ENCODE data around the gene RMDN2.

RMDN2 gene

DNA sequence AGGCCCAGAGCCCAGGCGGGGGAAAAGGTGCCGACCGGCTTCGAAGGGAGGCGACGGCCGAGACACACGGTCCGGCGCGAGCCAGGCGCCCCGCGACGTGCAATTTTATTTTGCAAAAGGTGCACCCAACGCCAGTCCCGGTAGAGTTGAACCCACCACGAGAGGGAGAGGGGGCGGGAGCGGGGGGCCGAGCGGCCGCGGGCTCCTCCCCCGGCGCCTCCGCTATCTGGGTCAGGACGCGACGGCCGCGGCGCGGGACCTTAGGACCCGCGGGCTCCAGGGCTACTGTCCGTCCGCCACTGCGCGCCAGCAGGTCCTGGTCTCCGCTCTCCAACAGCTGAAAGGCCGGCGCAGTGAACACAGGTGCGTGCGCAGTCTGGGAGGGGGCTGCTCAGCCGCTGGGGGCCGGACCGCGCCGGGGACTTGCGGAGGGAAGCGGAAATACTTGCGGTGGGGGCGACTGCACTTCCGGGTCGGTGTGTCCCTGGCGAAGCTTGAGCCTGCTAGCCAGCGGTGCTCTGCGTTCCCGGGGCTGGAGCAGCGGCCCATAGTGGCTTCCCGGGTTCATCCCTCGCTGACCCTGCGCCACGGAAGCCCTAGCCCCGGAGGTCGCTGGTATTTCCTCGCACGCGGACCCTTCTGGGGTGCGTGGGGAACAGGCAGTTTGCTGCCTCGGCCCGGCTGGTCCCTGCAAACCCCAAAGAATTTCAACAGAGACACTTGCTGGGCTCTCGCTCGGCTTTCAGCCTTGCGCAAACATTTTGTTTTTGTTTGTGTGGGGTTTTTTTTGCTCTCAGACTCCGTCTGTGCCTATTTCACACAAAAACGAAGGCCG, at the start of gene RMDN2:
TSS of gene RMDN2 (plus strand) at position 225 of the 835 bp plus-strand sequence. CDS start 3,991 bp downstream, outside the sequence.
- DNase-seq (ENCODE audit: low read depth): peak; percentile 67

GRCh38 chr2:37875403-37875906, 49.6 kb upstream of the RMDN2 start:
- no peak for DNase-seq (ENCODE audit: low read depth)

GRCh38 chr2:37876227-37876626, 48.9 kb upstream of the RMDN2 start:
- DNase-seq (ENCODE audit: low read depth): no peak

DNA sequence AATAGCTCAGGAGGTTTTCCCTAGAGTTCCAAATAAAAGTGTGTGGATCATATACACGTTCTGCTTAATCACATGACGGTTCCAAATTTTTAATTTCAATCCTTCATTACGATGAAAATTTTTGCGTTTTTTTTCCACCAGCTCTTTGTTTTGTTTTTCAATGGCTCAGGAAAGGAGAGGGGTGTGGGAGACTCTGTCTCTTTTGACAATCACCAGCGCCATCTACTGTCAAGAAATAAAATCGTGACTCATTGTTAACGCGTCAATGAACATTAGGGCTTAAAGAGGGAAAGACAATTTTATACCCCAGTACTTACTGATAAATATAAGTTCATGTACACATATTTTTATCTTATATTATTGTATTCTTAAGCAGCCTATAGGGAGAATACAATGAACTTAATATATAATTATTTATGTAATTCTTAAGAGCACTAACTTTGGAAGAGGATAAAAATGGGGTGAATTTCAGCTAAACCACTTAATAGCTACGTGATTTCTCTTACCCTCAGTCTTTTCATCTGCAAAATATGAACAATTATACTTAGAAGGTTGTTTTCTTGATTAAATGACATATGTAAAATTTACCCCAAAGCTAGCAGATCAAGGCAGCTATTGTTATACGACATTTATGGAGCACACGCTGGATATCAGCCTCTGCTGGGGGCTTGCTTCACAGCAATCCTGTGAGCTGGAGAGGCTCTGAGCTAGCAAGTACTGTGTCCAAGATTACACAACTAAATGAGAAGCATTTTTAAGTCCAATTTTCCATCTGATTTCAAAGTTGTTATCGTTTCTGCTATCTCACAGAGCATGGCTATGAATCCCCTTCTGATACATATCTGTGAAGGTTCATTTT, 47.4 kb upstream of the RMDN2 start:
- no peak for DNase-seq (ENCODE audit: low read depth)

DNA sequence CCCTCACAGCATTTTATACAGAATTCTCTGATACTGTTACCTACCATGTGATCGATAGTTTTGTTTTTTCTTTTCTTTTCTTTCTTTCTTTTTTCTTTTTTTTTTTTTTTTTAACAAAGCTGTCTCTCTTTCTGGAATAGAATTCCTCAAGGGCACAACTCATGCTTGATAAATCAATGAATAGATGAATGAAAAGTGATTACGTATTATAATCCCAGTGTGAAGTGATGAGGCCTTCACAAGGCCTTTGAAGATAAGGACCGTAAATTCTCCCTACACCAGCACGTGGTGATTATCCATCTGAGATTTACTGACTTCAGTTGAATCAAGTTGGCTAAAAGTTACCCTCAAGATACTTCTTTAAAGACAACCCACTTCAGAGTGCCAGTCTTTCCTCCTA, 46.6 kb upstream of the RMDN2 start:
- DNase-seq (ENCODE audit: low read depth): no peak

GRCh38 chr2:37880551-37880950, 44.5 kb upstream of the RMDN2 start:
- no peak for DNase-seq (ENCODE audit: low read depth)

GRCh38 chr2:37881397-37881796, 43.7 kb upstream of the RMDN2 start:
- no peak for DNase-seq (ENCODE audit: low read depth)

- no peak for DNase-seq (ENCODE audit: low read depth)
Measured at GRCh38 chr2:37882036-37882435, 43.1 kb upstream of the RMDN2 start.

- no peak for DNase-seq (ENCODE audit: low read depth)
Measured at GRCh38 chr2:37883518-37883917, 41.6 kb upstream of the RMDN2 start.

DNA sequence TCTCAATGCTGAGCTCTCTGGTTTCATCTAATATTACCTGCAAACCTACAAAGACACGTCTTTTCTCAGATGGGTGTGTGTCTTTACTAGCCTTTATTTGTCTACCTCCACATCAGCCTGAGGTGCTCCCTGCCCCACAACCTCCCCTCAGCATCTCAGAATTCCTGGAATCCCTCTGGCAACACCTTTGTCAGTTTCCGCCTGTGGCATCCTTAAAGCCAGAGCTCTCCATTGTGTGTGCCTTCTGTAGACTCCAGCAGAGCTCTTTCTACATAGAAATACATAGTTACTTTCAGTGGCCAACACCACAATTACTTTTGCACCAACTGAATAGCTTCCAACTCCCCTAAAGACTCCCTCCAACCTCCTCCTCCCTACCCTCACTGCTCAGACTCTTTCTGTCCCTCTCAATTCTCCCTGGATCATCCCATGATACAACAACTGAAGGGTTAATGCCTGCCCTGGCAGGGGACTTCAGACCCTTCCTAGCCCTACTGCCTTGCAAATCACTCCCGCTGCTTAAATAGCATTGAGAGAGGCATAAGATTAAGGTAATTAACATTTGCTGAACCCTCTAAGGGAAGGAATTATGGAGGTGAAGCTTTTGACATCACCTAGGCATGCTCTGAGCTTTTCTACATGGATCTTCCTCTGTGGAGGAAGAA, 39.6 kb upstream of the RMDN2 start:
- DNase-seq (ENCODE audit: low read depth): no peak

DNA sequence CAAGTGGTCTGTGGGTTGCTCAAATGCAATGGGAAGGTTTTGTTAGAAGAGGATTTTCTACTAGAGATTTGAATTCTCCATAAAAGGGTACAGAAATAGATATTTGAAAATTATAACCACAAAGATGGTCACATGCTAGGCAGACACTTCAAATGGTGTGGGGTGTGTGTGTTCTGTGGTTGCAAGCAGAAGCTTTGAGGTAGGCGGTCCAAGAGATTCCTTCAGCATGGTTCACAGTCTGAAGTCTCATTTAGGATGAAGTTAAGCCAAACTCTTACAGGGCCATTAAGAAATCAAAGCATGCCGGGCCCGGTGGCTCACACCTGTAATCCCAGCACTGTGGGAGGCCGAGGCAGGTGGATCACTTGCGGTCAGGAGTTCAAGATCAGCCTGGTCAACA, 38.3 kb upstream of the RMDN2 start:
- no peak for DNase-seq (ENCODE audit: low read depth)

GRCh38 chr2:37887286-37887685, 37.8 kb upstream of the RMDN2 start:
- DNase-seq (ENCODE audit: low read depth): no peak

DNA sequence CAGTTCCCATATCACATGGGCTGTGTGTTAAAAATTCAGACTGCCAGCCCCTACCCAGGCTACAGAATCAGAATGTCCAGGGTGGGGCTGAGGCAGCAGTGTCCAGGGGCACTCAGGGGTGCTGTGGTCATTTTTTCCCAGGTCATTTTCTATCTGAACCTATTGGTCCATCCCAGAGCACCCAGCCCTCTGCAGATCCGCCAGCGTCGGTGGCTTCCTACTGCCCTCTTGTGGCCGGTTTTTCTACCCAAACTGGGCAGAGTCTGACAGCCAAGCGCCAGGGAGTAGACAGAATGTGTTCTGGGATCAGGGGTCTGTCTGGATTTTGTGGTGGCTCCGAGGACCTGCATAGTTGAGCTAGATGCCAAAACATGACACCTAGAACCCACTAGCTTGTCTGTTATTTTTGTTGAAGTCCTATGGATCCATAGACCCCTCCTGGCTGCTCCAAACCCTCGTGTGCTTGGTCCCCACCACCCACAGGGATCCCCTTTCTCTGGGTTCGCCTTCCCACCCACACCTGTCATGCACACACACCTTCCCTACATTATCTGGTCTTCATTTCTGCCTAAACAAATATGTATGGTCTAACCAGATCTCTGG, 34.1 kb upstream of the RMDN2 start:
- peak; percentile 49 for DNase-seq (ENCODE audit: low read depth)

- DNase-seq (ENCODE audit: low read depth): no peak
Measured at GRCh38 chr2:37891846-37892435, 33.1 kb upstream of the RMDN2 start.

GRCh38 chr2:37892436-37893114, 32.5 kb upstream of the RMDN2 start:
- no peak for DNase-seq (ENCODE audit: low read depth)

DNA sequence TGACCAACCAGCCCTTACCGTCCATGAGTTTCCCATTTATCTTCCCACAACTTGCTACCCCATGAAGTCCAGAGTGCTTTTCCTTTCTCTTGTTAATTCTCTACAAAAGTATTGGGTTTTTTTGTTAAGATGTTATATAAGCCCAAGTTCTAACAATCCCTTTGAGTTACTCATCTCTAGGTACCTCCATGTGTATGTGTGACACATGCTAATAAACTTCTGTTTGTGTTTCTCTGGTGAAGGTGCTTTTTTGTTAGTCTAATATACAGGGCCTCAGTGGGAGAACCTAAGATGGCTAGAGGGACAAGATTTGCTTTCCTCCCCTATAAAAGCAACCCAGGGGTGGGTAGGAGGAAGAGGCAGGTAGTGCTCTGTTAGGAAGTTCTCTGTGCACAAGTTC, 31.8 kb upstream of the RMDN2 start:
- DNase-seq (ENCODE audit: low read depth): no peak

DNA sequence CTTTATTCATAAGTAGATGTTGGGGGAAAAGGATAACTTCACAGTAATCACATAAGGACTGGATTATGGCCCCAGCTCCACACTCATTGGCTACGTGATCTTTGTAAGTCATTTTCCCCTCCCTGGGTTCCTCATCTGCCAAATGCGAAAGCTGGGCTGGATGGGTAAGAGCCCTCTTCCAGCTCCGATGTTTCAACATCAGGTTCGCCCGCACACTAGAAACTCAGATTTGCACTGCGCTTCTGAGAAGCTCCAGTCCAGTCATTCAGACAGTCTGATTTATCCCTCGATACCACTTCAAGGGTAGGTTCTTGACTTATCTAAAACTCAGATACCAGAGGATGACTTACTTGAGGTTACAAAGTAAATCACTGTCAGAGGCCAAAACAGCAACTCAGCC, 31.0 kb upstream of the RMDN2 start:
- DNase-seq (ENCODE audit: low read depth): no peak

DNA sequence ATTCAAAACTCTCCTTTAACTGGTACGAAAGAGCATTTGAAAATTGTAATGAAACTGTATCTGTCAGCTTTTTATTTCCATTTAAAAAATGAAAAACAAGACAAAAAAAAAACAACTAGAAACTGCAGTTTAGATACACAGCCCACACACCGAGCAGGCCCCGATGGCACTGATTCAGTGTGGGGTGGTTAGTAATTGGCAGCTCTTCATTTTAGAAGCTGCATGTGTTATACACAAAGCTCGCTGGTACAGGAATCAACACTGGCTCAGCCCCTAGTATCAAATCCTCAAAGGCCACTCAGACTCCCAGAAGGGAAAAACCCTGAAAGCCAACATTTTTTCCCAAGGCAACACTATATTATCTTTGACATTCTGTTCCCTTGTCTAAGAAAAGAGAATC, 30.5 kb upstream of the RMDN2 start:
- no peak for DNase-seq (ENCODE audit: low read depth)

DNA sequence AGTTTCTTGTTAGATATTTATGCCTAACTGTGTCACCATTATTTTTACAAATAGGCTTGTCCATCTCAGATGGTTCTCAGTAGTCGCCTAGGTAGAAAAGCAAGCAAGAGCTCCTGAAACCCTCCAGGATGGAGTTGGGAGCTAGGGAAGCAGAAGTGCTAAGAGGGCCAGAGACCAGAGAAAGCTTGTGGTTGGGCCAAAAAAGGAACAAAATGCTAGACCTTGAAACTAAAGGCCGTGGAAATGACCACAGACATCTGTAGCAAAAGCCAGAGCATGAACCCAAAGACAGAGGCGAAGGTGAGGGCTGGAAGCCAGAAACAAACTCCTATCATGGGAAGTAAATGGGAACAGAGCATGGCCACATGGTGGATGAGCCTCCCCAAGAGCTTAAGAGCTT, 29.9 kb upstream of the RMDN2 start:
- no peak for DNase-seq (ENCODE audit: low read depth)

GRCh38 chr2:37896319-37896718, 28.8 kb upstream of the RMDN2 start:
- no peak for DNase-seq (ENCODE audit: low read depth)

GRCh38 chr2:37897511-37897910, 27.6 kb upstream of the RMDN2 start:
- DNase-seq (ENCODE audit: low read depth): no peak

Data from stimulated activated CD8-positive, alpha-beta memory T cell treated with anti-CD3 and anti-CD28 coated beads, Interleukin-7, amount 100 ng/mL, for 24 hours (primary cell).